OCI-LY3 (cell line): Measurements from ENCODE around the gene LYPD1.

ENCODE experiments used
- H2AFZ ChIP-seq: fragments of 200-600, 300-600 bp; shearing (Covaris generic); 2 replicates; pipeline ENCODE4 v1.6.0; 2014; ENCODE audit warnings: antibody characterized with exemption, low read depth, low read length
- H3K27ac ChIP-seq: fragments of 200-600, 300-600 bp; sonication (generic); 2 replicates; pipeline ENCODE4 v1.5.1; 2014; ENCODE audit warnings: mild to moderate bottlenecking, low read length, moderate library complexity, mixed read lengths
- H3K27me3 ChIP-seq: fragments of 200-600, 300-600 bp; sonication (generic); 2 replicates; pipeline ENCODE4 v1.6.1; 2014; ENCODE audit warnings: low read depth, low read length, mixed read lengths
- H3K36me3 ChIP-seq: fragments of 200-600, 300-600 bp; sonication (generic); replicated peaks from 2 replicates; pipeline ENCODE3; 2014; ENCODE audit warnings: low read depth, low read length, mixed read lengths
- H3K4me1 ChIP-seq: fragments of 300-600, 200-600 bp; sonication (generic); 2 replicates; pipeline ENCODE4 v1.6.1; 2014; ENCODE audit warnings: low read length, mixed read lengths
- H3K4me2 ChIP-seq: fragments of 200-600, 300-600 bp; sonication (generic); 2 replicates; pipeline ENCODE4 v1.6.1; 2014; ENCODE audit warnings: low read length, mixed read lengths
- H3K4me3 ChIP-seq: fragments of 300-600, 200-600 bp; sonication (generic); 2 replicates; pipeline ENCODE4 v1.5.1; 2014; ENCODE audit warnings: antibody characterized with exemption, mild to moderate bottlenecking, low read length, moderate library complexity
- H3K79me2 ChIP-seq: fragments of 300-600, 200-600 bp; shearing (Covaris generic); 2 replicates; pipeline ENCODE4 v1.6.1; 2014; ENCODE audit warnings: mild to moderate bottlenecking, low read length, mixed read lengths
- H3K9ac ChIP-seq: fragments of 300-600, 200-600 bp; shearing (Covaris generic); 2 replicates; pipeline ENCODE4 v1.6.0; 2014; ENCODE audit warnings: mild to moderate bottlenecking, low read length, moderate library complexity
- H3K9me3 ChIP-seq: fragments of 200-600, 300-600 bp; shearing (Covaris generic); 2 replicates; pipeline ENCODE4 v1.6.1; 2014; ENCODE audit warnings: low read length, mixed read lengths; ENCODE audit not compliant: insufficient read depth
- H4K20me1 ChIP-seq: fragments of 200-600, 300-600 bp; sonication (generic); 2 replicates; pipeline ENCODE4 v1.6.1; 2016; ENCODE audit warnings: low read length, mixed read lengths; ENCODE audit not compliant: insufficient read depth
- CTCF ChIP-seq: fragments of 200-600, 300-600 bp; sonication (generic); IDR thresholded peaks from 2 replicates; pipeline ENCODE4 v1.5.1; 2014; ENCODE audit warnings: antibody characterized with exemption, low read length, low read depth
- EZH2phosphoT487 ChIP-seq: fragments of 200-600 bp; shearing (Covaris generic); IDR thresholded peaks from 2 replicates; pipeline ENCODE4 v1.6.1; 2018; ENCODE audit warnings: antibody characterized with exemption, mixed run types, low read depth

LYPD1 gene

GRCh38 chr2:132638313-132639040, 31.5 kb downstream of the LYPD1 start:
- no peak for TF ChIP-seq EZH2phosphoT487
- TF ChIP-seq CTCF = no peak
- H3K4me2 ChIP-seq = no peak overlapping the region
- no peak overlapping the region for H2AFZ ChIP-seq
- no peak overlapping the region for H3K9ac ChIP-seq
- no peaks in the 10 kb centered on the region for H3K79me2 ChIP-seq
- H3K4me3 ChIP-seq = no peak overlapping the region
- no peaks in the 10 kb centered on the region for H3K9me3 ChIP-seq
- H3K27me3 ChIP-seq = no peaks in the 10 kb centered on the region
- no peaks in the 10 kb centered on the region for H3K4me1 ChIP-seq
- H4K20me1 ChIP-seq = no peaks in the 10 kb centered on the region
- no peaks in the 10 kb centered on the region for H3K36me3 ChIP-seq
- no peak overlapping the region for H3K27ac ChIP-seq

GRCh38 chr2:132636346-132636745, 33.7 kb downstream of the LYPD1 start:
- Histone ChIP-seq H3K27me3 (no peaks in the 10 kb centered on the region), H2AFZ (no peak overlapping the region), H3K9me3 (no peaks in the 10 kb centered on the region), H3K9ac (no peak overlapping the region), H3K79me2 (no peaks in the 10 kb centered on the region), H3K4me1 (no peaks in the 10 kb centered on the region), H3K27ac (no peak overlapping the region), H3K4me2 (no peak overlapping the region), H3K4me3 (no peak overlapping the region), H4K20me1 (no peaks in the 10 kb centered on the region), H3K36me3 (no peaks in the 10 kb centered on the region)
- TF ChIP-seq EZH2phosphoT487 (no peak), CTCF (no peak)

- TF ChIP-seq EZH2phosphoT487 (no peak), CTCF (no peak)
- Histone ChIP-seq H2AFZ (no peak overlapping the region), H3K27ac (no peak overlapping the region), H3K4me3 (no peak overlapping the region), H3K36me3 (no peaks in the 10 kb centered on the region), H3K4me1 (no peaks in the 10 kb centered on the region), H3K9ac (no peak overlapping the region), H3K79me2 (no peaks in the 10 kb centered on the region), H4K20me1 (no peaks in the 10 kb centered on the region), H3K4me2 (no peak overlapping the region), H3K9me3 (no peaks in the 10 kb centered on the region), H3K27me3 (no peaks in the 10 kb centered on the region)
Observed at GRCh38 chr2:132633635-132634034, 36.4 kb downstream of the LYPD1 start.

GRCh38 chr2:132632000-132632649, 37.9 kb downstream of the LYPD1 start:
- Histone ChIP-seq H3K9me3 (no peaks in the 10 kb centered on the region), H3K4me3 (no peak overlapping the region), H4K20me1 (no peaks in the 10 kb centered on the region), H2AFZ (no peak overlapping the region), H3K27me3 (no peaks in the 10 kb centered on the region), H3K4me2 (no peak overlapping the region), H3K79me2 (no peaks in the 10 kb centered on the region), H3K36me3 (no peaks in the 10 kb centered on the region), H3K27ac (no peak overlapping the region), H3K9ac (no peak overlapping the region), H3K4me1 (no peaks in the 10 kb centered on the region)
- TF ChIP-seq CTCF (no peak), EZH2phosphoT487 (no peak)
